Caco-2 (cell line): ENCODE results near the gene SHTN1. TPM values are rescaled to one million over a fixed set of nuclear protein-coding genes. Genes with fewer than 3 reads are reported as not detected.

ENCODE experiments used
- BruUV-seq: library from RNA; stranded (reverse); fragments of 400-500 nt; replicated peaks from 2 replicates; lab custom pipeline; 2021; lab: Mats Ljungman, UMichigan
- CTCF ChIA-PET: fragments of 300-600 bp; sonication (Branson Sonifier 250); formaldehyde crosslinking; loops from one replicate; lab custom pipeline; 2022; ENCODE audit warnings: antibody characterized with exemption; lab: Charles Lee
- POLR2A ChIA-PET: fragments of 300-600 bp; sonication (Branson Sonifier 250); formaldehyde crosslinking; loops from one replicate; lab custom pipeline; 2022; ENCODE audit warnings: antibody characterized with exemption; lab: Charles Lee
- DNase-seq, 2 experiments: peaks; one replicate each; pipeline versions ENCODE4 v3.0.0 to v3.0.0-alpha.2; 2020 to 2022
- H3K27me3 ChIP-seq: replicated peaks from 2 replicates; pipeline ENCODE4 v1.6.0; 2011; ENCODE audit warnings: low read length; ENCODE audit not compliant: control insufficient read depth, insufficient read depth
- H3K36me3 ChIP-seq: 2 replicates; pipeline ENCODE4 v1.5.1; 2011; ENCODE audit warnings: low read length; ENCODE audit not compliant: control insufficient read depth, insufficient read depth
- H3K4me1 ChIP-seq: fragments of 250-450 bp; sonication (Bioruptor Pico); 2 replicates; pipeline ENCODE4 v1.5.1; 2020; ENCODE audit warnings: mild to moderate bottlenecking
- H3K4me3 ChIP-seq: 2 replicates; pipeline ENCODE4 v1.5.1; 2011; ENCODE audit warnings: low read depth, mild to moderate bottlenecking, control low read depth, low read length
- H3K9me3 ChIP-seq: fragments of 250-450 bp; sonication (Bioruptor Pico); 2 replicates; pipeline ENCODE4 v1.5.1; 2020; ENCODE audit warnings: mild to moderate bottlenecking, moderate library complexity
- H3K27ac Mint-ChIP-seq: one replicate; pipeline ENCODE4 v1.8.0; 2022; ENCODE audit warnings: mixed read lengths; ENCODE audit not compliant: unreplicated experiment
- H3K27me3 Mint-ChIP-seq: one replicate; pipeline ENCODE4 v1.8.0; 2022; ENCODE audit warnings: mixed read lengths; ENCODE audit not compliant: insufficient read depth, unreplicated experiment
- H3K36me3 Mint-ChIP-seq: one replicate; pipeline ENCODE4 v1.8.0; 2022; ENCODE audit warnings: mild to moderate bottlenecking, mixed read lengths; ENCODE audit not compliant: insufficient read depth, unreplicated experiment
- H3K4me1 Mint-ChIP-seq: one replicate; pipeline ENCODE4 v1.8.0; 2022; ENCODE audit warnings: low read depth, mixed read lengths; ENCODE audit not compliant: unreplicated experiment
- H3K4me3 Mint-ChIP-seq: one replicate; pipeline ENCODE4 v1.8.0; 2022; ENCODE audit warnings: mild to moderate bottlenecking, moderate library complexity, mixed read lengths; ENCODE audit not compliant: unreplicated experiment
- H3K9me3 Mint-ChIP-seq: one replicate; pipeline ENCODE4 v1.8.0; 2022; ENCODE audit warnings: mixed read lengths; ENCODE audit not compliant: unreplicated experiment
- CTCF ChIP-seq, 2 experiments: fragments of 200-600 bp in 1 of 2; IDR thresholded peaks; 1 replicate in 1 of 2; 2 replicates in 1 of 2; pipeline versions ENCODE4 v1.5.1 to v1.8.0; 2011 to 2022; ENCODE audit warnings: antibody characterized with exemption in 1 of 2, control low read depth in 1 of 2, inconsistent platforms in 1 of 2, low read depth in 1 of 2, low read length in 1 of 2, mild to moderate bottlenecking in 1 of 2, moderate library complexity in 1 of 2; ENCODE audit not compliant: insufficient read depth in 1 of 2, severe bottlenecking in 1 of 2, unreplicated experiment in 1 of 2
- intact Hi-C: fragments of 100-400 bp; cut with micrococcal nuclease; formaldehyde crosslinking; loops from one replicate; pipeline ENCODE4 v1.10.0; 2022; ENCODE audit not compliant: unreplicated experiment
- total RNA-seq: library from RNA; stranded (reverse); gene quantifications from 2 replicates; pipeline ENCODE4 v1.2.3, GENCODE V29; 2022

The SHTN1 gene
- total RNA-seq, 1 experiment from 2014 or later: 80.8 TPM

GRCh38 chr10:117005527-117006055 lies 604 bp upstream of the SHTN1 start:
- no peaks in the 10 kb centered on the region for H3K9me3 ChIP-seq
- peak overlapping the region; percentile 69 for H3K4me3 ChIP-seq
- CTCF ChIA-PET: interaction anchor here (0.6 kb wide), 1 partner anchor 69 kb away, joined by 5 read pairs; no protein-coding TSS in a partner anchor
- peak overlapping the region; percentile 77 for H3K4me3 Mint-ChIP-seq
- H3K4me1 Mint-ChIP-seq: peaks cover 13% of the 10 kb centered on the region
- H3K27me3 Mint-ChIP-seq: no peaks in the 10 kb centered on the region
- POLR2A ChIA-PET: interaction anchor here (0.7 to 1.2 kb wide), 2 partner anchors 21 to 45 kb away, joined by 3 to 10 read pairs; no protein-coding TSS in a partner anchor
- peaks cover 18% of the 10 kb centered on the region for H3K36me3 Mint-ChIP-seq
- peaks cover 17% of the 10 kb centered on the region for H3K4me1 ChIP-seq
- TF ChIP-seq CTCF (IDR thresholded peaks at IDR 0.05; ENCODE audit: insufficient read depth in 1 of 2, low read depth in 1 of 2, low read length in 1 of 2, severe bottlenecking in 1 of 2, unreplicated experiment in 1 of 2): no peak
- no peaks in the 10 kb centered on the region for H3K36me3 ChIP-seq
- DNase-seq: peak in 1 of 2 experiments; percentile 66
- H3K9me3 Mint-ChIP-seq: no peaks in the 10 kb centered on the region
- TSS peak; percentile 42 for BruUV-seq
- intact Hi-C loops: loop anchor here (1.0 to 10.0 kb wide), 3 partner anchors 21 to 159 kb away; partner anchors contain the start of gene ENO4
- no peaks in the 10 kb centered on the region for H3K27me3 ChIP-seq
- H3K27ac Mint-ChIP-seq: peak overlapping the region; percentile 93

GRCh38 chr10:117004227-117005025 lies 561 bp downstream of the SHTN1 start:
- H3K27me3 Mint-ChIP-seq: no peaks in the 10 kb centered on the region
- intact Hi-C loops: loop anchor here (1.0 to 10.0 kb wide), 4 partner anchors 20 to 160 kb away; partner anchors contain the start of gene ENO4
- Histone ChIP-seq H3K4me3 (peak overlapping the region; percentile 69), H3K27me3 (no peaks in the 10 kb centered on the region), H3K9me3 (no peaks in the 10 kb centered on the region), H3K4me1 (peaks cover 17% of the 10 kb centered on the region), H3K36me3 (no peaks in the 10 kb centered on the region)
- peaks cover 27% of the 10 kb centered on the region for H3K36me3 Mint-ChIP-seq
- peak; percentile 71 to 72 for DNase-seq
- H3K4me3 Mint-ChIP-seq: peak overlapping the region; percentile 77
- H3K9me3 Mint-ChIP-seq: no peaks in the 10 kb centered on the region
- ChIA-PET POLR2A (interaction anchor here (0.5 to 1.2 kb wide), 5 partner anchors 20 to 369 kb away, joined by 3 to 10 read pairs (median 4); no protein-coding TSS in a partner anchor), CTCF (interaction anchor here (0.7 to 1.5 kb wide), 5 partner anchors 9 to 170 kb away, joined by 3 to 7 read pairs (median 4); no protein-coding TSS in a partner anchor)
- H3K4me1 Mint-ChIP-seq: peaks cover 13% of the 10 kb centered on the region
- H3K27ac Mint-ChIP-seq: peak overlapping the region; percentile 93
- no TSS peak for BruUV-seq
- TF ChIP-seq CTCF (IDR thresholded peaks at IDR 0.05; ENCODE audit: insufficient read depth in 1 of 2, low read depth in 1 of 2, low read length in 1 of 2, severe bottlenecking in 1 of 2, unreplicated experiment in 1 of 2): no peak

GRCh38 chr10:117003336-117003735 lies 1.7 kb downstream of the SHTN1 start:
- TF ChIP-seq CTCF (IDR thresholded peaks at IDR 0.05; ENCODE audit: insufficient read depth in 1 of 2, low read depth in 1 of 2, low read length in 1 of 2, severe bottlenecking in 1 of 2, unreplicated experiment in 1 of 2): no peak
- DNase-seq: peak in 1 of 2 experiments; percentile 41
- no TSS peak for BruUV-seq
- ChIA-PET POLR2A (no interaction called here), CTCF (no interaction called here)
- peaks cover 13% of the 10 kb centered on the region for H3K4me1 Mint-ChIP-seq
- Histone ChIP-seq H3K4me1 (peaks cover 17% of the 10 kb centered on the region), H3K27me3 (no peaks in the 10 kb centered on the region), H3K4me3 (0 out of 2 replicates have a peak overlapping the region, but pooled peaks have one; percentile 7), H3K9me3 (no peaks in the 10 kb centered on the region), H3K36me3 (no peaks in the 10 kb centered on the region)
- no peaks in the 10 kb centered on the region for H3K9me3 Mint-ChIP-seq
- H3K27me3 Mint-ChIP-seq: no peaks in the 10 kb centered on the region
- peaks cover 38% of the 10 kb centered on the region for H3K36me3 Mint-ChIP-seq
- intact Hi-C loops: loop anchor here (1.0 to 10.0 kb wide), 3 partner anchors 8 to 161 kb away; no protein-coding TSS in a partner anchor
- peak overlapping the region; percentile 77 for H3K4me3 Mint-ChIP-seq
- H3K27ac Mint-ChIP-seq: peak overlapping the region; percentile 46
